Measurements from ENCODE around the gene SPNS1. TPM values are rescaled to one million over a fixed set of nuclear protein-coding genes. Genes with fewer than 3 reads are reported as not detected.
"Not testable (repeated sequence)": the region's sequence is repeated elsewhere in the genome, so short reads cannot be mapped to it uniquely, and the experiment has no call there.

The SPNS1 gene
- total RNA-seq, 1 donor from 2014 or later, result 51.7 TPM

- no peak overlapping the region for H3K4me3 ChIP-seq (ENCODE audit: low read depth, low read length)
- DNase-seq (ENCODE audit: low read depth), result no peak
- no peak for TF ChIP-seq CTCF (conservative IDR thresholded peaks at IDR 0.05; ENCODE audit: low read depth, low read length)
These were observed 37.2 kb upstream of the SPNS1 start for GRCh38 chr16:28937222-28937876.

GRCh38 chr16:28938721-28939120 lies 35.9 kb upstream of the SPNS1 start:
- no peak overlapping the region for H3K4me3 ChIP-seq (ENCODE audit: low read depth, low read length)
- no peak for TF ChIP-seq CTCF (conservative IDR thresholded peaks at IDR 0.05; ENCODE audit: low read depth, low read length)
- no peak for DNase-seq (ENCODE audit: low read depth)

- not testable (repeated sequence) for DNase-seq (ENCODE audit: low read depth); H3K4me3 ChIP-seq (ENCODE audit: low read depth, low read length)
These were observed 34.8 kb upstream of the SPNS1 start for GRCh38 chr16:28939825-28940224.

GRCh38 chr16:28943281-28943680 lies 31.3 kb upstream of the SPNS1 start:
- no peak overlapping the region for H3K4me3 ChIP-seq (ENCODE audit: low read depth, low read length)
- no peak for TF ChIP-seq CTCF (conservative IDR thresholded peaks at IDR 0.05; ENCODE audit: low read depth, low read length)
- DNase-seq (ENCODE audit: low read depth), result no peak

GRCh38 chr16:28946681-28947080 lies 27.9 kb upstream of the SPNS1 start:
- no peak overlapping the region for H3K4me3 ChIP-seq (ENCODE audit: low read depth, low read length)
- no peak for TF ChIP-seq CTCF (conservative IDR thresholded peaks at IDR 0.05; ENCODE audit: low read depth, low read length)
- no peak for DNase-seq (ENCODE audit: low read depth)

GRCh38 chr16:28950648-28951409 lies 23.7 kb upstream of the SPNS1 start, which contains the start of gene NFATC2IP:
Gene NFATC2IP (plus strand): TSS chr16:28950937. CDS start chr16:28951012, 75 bp downstream.
- peak within 1 kb of the TSS; percentile 97 for H3K4me3 ChIP-seq (ENCODE audit: low read depth, low read length)
- no peak for TF ChIP-seq CTCF (conservative IDR thresholded peaks at IDR 0.05; ENCODE audit: low read depth, low read length)
- DNase-seq (ENCODE audit: low read depth), result peak; percentile 96

GRCh38 chr16:28951410-28951943 lies 23.1 kb upstream of the SPNS1 start:
- no peak for DNase-seq (ENCODE audit: low read depth)
- H3K4me3 ChIP-seq (ENCODE audit: low read depth, low read length), result peak overlapping the region; percentile 97
- no peak for TF ChIP-seq CTCF (conservative IDR thresholded peaks at IDR 0.05; ENCODE audit: low read depth, low read length)
